Measurements from ENCODE around the gene DYNLRB1. TPM values are rescaled to one million over a fixed set of nuclear protein-coding genes. Genes with fewer than 3 reads are reported as not detected.

Gene DYNLRB1
- total RNA-seq: 43.7 TPM

GRCh38 chr20:34516247-34517113 lies at the start of gene DYNLRB1:
DYNLRB1 (plus strand) TSS chr20:34516422; CDS start chr20:34516459, 37 bp downstream.

GRCh38 chr20:34558320-34559218 lies 42.3 kb downstream of the DYNLRB1 start, which contains the start of gene MAP1LC3A:
MAP1LC3A (plus strand) TSS chr20:34558718; CDS start chr20:34558869, 151 bp downstream.

Other genes with a start within 250 kb of the DYNLRB1 start
- gene AHCY, start 213.1 kb upstream of the DYNLRB1 start, total RNA-seq: 69.5 TPM
- gene ITCH, start 153.1 kb upstream of the DYNLRB1 start, total RNA-seq: 97.3 TPM
- gene MAP1LC3A, start 42.3 kb downstream of the DYNLRB1 start, total RNA-seq: 43.0 TPM
- gene PIGU, start 160.7 kb downstream of the DYNLRB1 start, total RNA-seq: 21.3 TPM
- gene TP53INP2, start 187.9 kb downstream of the DYNLRB1 start, total RNA-seq: 13.9 TPM